A549 treated with Mapracorat at 1 μM for 4 hours (cell line): ENCODE data around the gene C14orf39. TPM values are rescaled to one million over a fixed set of nuclear protein-coding genes. Genes with fewer than 3 reads are reported as not detected.

Experiments used
- total RNA-seq: library from RNA; stranded (reverse); fragments of 200-300 nt; extraction: Qiagen RNA extraction; gene quantifications from 5 replicates; pipeline ENCODE4 v1.2.3, GENCODE V29; 2022

The C14orf39 gene
- total RNA-seq, result not detected in 5 replicates

GRCh38 chr14:60485598-60486251 is at the start of gene C14orf39:
Gene C14orf39 (minus strand): TSS chr14:60486063. CDS start chr14:60485078, 985 bp downstream.

GRCh38 chr14:60508707-60509437 is 23.0 kb upstream of the C14orf39 start, which contains the start of gene SIX6:
Gene SIX6 (plus strand): TSS chr14:60509146. CDS start chr14:60509399, 253 bp downstream.

Other genes with a start within 250 kb of the C14orf39 start
- gene PPM1A, start 236.8 kb downstream of the C14orf39 start, total RNA-seq, result 34.8 to 41.2 TPM (median 39.5 TPM) in 5 replicates
- gene SIX6, start 23.1 kb upstream of the C14orf39 start, total RNA-seq, result not detected in 5 replicates
- 5.6 to 8.1 TPM (median 6.8 TPM) in 5 replicates for gene SIX1, start 163.4 kb upstream of the C14orf39 start, total RNA-seq
- 1.2 to 3.6 TPM (median 2.5 TPM) in 5 replicates for gene SIX4, start 238.3 kb upstream of the C14orf39 start, total RNA-seq
- 38.5 to 52.9 TPM (median 38.9 TPM) in 5 replicates for gene MNAT1, start 248.7 kb upstream of the C14orf39 start, total RNA-seq